ENCODE data around the gene AGBL5.

Gene AGBL5

DNA sequence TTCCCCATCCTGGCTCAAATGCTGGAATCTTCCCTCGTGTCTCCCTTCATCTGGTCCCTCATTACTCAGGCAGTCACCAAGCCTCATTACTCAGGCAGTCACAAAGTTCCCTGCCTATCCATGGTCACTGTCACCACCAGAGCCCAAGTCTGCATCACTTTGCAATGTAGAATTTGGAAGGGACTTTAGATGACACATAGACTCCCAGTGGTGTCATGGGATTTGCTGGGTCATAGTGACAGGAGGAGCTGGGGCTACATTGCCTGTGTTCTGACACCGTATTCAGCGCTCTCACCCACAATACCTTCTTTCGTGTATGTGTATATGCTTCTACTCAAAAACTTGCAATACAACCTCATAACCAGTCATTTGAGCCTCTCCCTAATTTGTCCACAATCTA is 24.9 kb downstream of the AGBL5 start:
- no peaks in the 10 kb centered on the region for H3K9me3 ChIP-seq (ENCODE audit: control insufficient read depth in 1 of 2, low read length in 2 of 2)
- H3K27ac ChIP-seq (ENCODE audit: low read depth, low read length), result no peak overlapping the region
- H3K9ac ChIP-seq (ENCODE audit: low read depth in 1 of 2, low read length in 2 of 2), result no peak overlapping the region
- no peaks in the 10 kb centered on the region for H3K27me3 ChIP-seq (ENCODE audit: control insufficient read depth in 1 of 2, insufficient read depth in 2 of 2, low read length in 2 of 2)
- H3K4me3 ChIP-seq (ENCODE audit: low read depth in 1 of 2, low read length in 2 of 2), result no peak overlapping the region
- peaks cover 25 to 39% of the 10 kb centered on the region in 2 donors for H3K4me1 ChIP-seq (ENCODE audit: control insufficient read depth in 1 of 2, insufficient read depth in 2 of 2, low read length in 2 of 2)
- H3K36me3 ChIP-seq (ENCODE audit: control insufficient read depth in 1 of 2, insufficient read depth in 2 of 2, low read length in 2 of 2), result no peaks in the 10 kb centered on the region

DNA sequence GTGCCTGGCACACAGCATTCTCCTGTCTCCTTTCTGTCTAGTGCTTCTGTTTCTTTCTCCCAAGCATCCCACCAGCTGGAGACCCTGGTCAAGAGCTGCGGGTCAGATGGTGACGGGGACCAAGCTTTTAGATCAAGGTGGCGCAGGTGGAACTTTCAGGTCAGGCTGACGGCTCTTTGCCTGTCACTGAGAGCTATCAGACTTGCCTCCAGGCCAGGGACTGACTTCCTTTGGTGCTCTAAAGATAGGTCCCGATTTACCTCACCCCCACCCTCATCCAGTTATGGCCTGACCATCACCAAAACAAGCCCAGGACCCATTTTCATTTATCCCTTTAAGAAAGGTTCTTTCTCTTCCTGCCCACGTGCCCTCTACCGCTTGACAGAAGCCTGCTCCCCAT is 25.8 kb downstream of the AGBL5 start:
- no peaks in the 10 kb centered on the region for H3K9me3 ChIP-seq (ENCODE audit: control insufficient read depth in 1 of 2, low read length in 2 of 2)
- H3K27me3 ChIP-seq (ENCODE audit: control insufficient read depth in 1 of 2, insufficient read depth in 2 of 2, low read length in 2 of 2), result no peaks in the 10 kb centered on the region
- H3K27ac ChIP-seq (ENCODE audit: low read depth, low read length), result no peak overlapping the region
- no peak overlapping the region for H3K9ac ChIP-seq (ENCODE audit: low read depth in 1 of 2, low read length in 2 of 2)
- no peaks in the 10 kb centered on the region for H3K36me3 ChIP-seq (ENCODE audit: control insufficient read depth in 1 of 2, insufficient read depth in 2 of 2, low read length in 2 of 2)
- peaks cover 30 to 44% of the 10 kb centered on the region in 2 donors for H3K4me1 ChIP-seq (ENCODE audit: control insufficient read depth in 1 of 2, insufficient read depth in 2 of 2, low read length in 2 of 2)
- H3K4me3 ChIP-seq (ENCODE audit: low read depth in 1 of 2, low read length in 2 of 2), result no peak overlapping the region

DNA sequence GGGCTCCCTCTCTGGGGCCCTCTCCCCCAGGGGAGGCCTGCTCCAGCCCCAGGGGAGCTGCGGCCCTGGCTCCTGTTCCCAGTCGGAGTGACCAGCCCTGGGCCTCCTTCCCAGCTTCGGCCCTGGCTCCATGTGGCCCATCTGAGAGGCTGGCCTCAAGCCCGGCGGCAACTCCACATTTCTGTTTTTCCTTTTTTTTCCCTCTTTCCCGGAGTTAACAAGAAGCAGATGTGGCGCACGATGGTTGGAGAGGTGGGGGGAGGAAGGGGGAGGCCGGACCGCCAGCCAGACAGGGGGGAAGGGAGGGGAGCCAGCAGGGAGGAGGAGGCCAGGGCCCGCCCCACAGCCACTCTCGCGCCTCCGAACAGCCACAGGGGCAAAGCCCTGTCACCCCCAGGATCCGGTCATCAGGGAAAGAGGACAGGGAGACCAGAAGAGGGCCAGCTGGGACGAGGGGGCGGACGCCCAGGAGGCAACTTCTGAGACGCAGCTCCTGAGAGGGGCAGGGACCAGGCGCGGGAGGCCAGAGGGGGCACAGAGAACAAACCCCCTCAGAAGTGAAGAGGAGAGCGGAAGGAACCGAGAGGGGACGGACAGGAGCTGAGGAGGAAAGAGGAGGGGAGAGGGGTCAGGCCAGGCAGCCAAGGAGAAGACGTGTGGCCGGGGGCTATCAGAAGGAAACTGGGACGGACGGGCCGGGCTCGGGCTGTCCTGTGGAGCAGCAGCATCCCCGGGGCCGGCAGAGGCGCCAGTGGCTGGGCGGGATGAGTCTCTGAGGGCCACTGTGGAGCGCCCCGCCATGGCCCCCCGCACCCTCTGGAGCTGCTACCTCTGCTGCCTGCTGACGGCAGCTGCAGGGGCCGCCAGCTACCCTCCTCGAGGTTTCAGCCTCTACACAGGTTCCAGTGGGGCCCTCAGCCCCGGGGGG is 27.1 kb downstream of the AGBL5 start, which contains the start of gene EMILIN1:
Gene EMILIN1 (plus strand): TSS at position 349 of the 928 bp plus-strand sequence. CDS start 451 bp downstream, at position 800.
- no peaks in the 10 kb centered on the region for H3K36me3 ChIP-seq (ENCODE audit: control insufficient read depth in 1 of 2, insufficient read depth in 2 of 2, low read length in 2 of 2)
- peaks cover 30 to 39% of the 10 kb centered on the region in 2 donors for H3K4me1 ChIP-seq (ENCODE audit: control insufficient read depth in 1 of 2, insufficient read depth in 2 of 2, low read length in 2 of 2)
- peak within 1 kb of the TSS; percentile 54 for H3K27ac ChIP-seq (ENCODE audit: low read depth, low read length)
- H3K4me3 ChIP-seq (ENCODE audit: low read depth in 1 of 2, low read length in 2 of 2), result peak within 1 kb of the TSS; percentile 55 to 57
- H3K9me3 ChIP-seq (ENCODE audit: control insufficient read depth in 1 of 2, low read length in 2 of 2), result no peaks in the 10 kb centered on the region
- no peaks in the 10 kb centered on the region for H3K27me3 ChIP-seq (ENCODE audit: control insufficient read depth in 1 of 2, insufficient read depth in 2 of 2, low read length in 2 of 2)
- H3K9ac ChIP-seq (ENCODE audit: low read depth in 1 of 2, low read length in 2 of 2), result peak within 1 kb of the TSS; percentile 43 to 57

DNA sequence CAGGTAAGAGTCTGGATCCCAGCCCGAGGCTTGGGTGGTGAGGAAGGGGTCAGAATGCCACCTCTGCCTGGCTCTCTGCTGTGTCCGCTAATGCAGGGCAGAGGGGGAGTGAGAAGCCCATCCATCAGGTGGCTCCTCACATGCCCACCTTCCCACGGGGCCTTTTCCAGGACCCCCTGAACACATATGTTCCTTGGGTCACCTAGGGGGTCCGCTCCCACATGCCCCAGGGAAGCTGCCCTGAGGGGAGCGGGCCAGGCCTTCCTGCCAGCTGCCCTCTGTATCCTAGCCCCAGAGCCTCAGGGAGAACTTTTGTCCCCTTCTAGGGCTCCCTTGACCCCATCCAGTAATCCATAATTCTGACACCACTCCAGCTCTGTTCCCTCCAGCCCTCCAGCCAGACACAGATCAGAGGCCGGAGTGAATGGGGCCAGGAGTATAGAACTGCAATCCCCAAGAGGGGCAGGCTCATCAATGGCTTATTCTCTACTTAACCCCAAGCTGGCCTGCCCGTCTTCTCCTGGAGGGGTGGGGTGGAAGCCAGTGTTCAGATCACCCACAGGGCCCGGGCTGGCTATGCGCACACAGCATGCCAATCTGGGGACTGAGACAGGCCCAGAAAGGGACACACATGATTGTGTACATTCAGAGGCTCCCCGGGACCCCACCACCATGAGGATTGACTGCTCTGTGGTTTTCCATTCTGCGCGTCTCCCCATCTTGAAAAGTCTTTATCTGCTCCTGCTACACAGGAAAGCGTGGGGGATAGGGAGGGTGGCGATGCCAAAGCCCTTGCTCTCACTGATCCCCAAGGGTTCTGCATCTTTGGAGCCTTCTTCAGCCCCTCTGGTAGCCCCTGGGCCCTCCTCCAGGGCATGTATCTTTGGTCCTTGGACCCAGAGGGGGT is 28.0 kb downstream of the AGBL5 start:
- Histone ChIP-seq H3K4me3 (ENCODE audit: low read depth in 1 of 2, low read length in 2 of 2) (peak overlapping the region; percentile 55 to 57), H3K36me3 (ENCODE audit: control insufficient read depth in 1 of 2, insufficient read depth in 2 of 2, low read length in 2 of 2) (no peaks in the 10 kb centered on the region), H3K27me3 (ENCODE audit: control insufficient read depth in 1 of 2, insufficient read depth in 2 of 2, low read length in 2 of 2) (no peaks in the 10 kb centered on the region), H3K9ac (ENCODE audit: low read depth in 1 of 2, low read length in 2 of 2) (peak overlapping the region; percentile 43 to 57), H3K27ac (ENCODE audit: low read depth, low read length) (peak overlapping the region; percentile 26), H3K4me1 (ENCODE audit: control insufficient read depth in 1 of 2, insufficient read depth in 2 of 2, low read length in 2 of 2) (peaks cover 30 to 36% of the 10 kb centered on the region in 2 donors), H3K9me3 (ENCODE audit: control insufficient read depth in 1 of 2, low read length in 2 of 2) (no peaks in the 10 kb centered on the region)

DNA sequence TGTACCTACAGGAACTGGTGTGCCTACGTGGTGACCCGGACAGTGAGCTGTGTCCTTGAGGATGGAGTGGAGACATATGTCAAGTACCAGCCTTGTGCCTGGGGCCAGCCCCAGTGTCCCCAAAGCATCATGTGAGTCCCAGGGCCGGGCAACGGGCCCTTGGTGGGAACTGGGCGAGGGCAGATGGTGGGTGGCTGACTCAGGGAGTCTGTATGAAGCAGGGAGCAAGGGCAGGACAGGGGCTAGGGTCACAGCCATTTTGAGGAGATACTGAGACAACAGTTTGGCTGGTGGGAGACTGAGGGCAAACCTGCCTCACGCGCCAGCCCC is 28.6 kb downstream of the AGBL5 start:
- no peaks in the 10 kb centered on the region for H3K36me3 ChIP-seq (ENCODE audit: control insufficient read depth in 1 of 2, insufficient read depth in 2 of 2, low read length in 2 of 2)
- peak overlapping the region; percentile 16 to 57 for H3K9ac ChIP-seq (ENCODE audit: low read depth in 1 of 2, low read length in 2 of 2)
- H3K27ac ChIP-seq (ENCODE audit: low read depth, low read length), result no peak overlapping the region
- H3K4me1 ChIP-seq (ENCODE audit: control insufficient read depth in 1 of 2, insufficient read depth in 2 of 2, low read length in 2 of 2), result peaks cover 25 to 35% of the 10 kb centered on the region in 2 donors
- no peaks in the 10 kb centered on the region for H3K27me3 ChIP-seq (ENCODE audit: control insufficient read depth in 1 of 2, insufficient read depth in 2 of 2, low read length in 2 of 2)
- peak overlapping the region; percentile 55 to 57 for H3K4me3 ChIP-seq (ENCODE audit: low read depth in 1 of 2, low read length in 2 of 2)
- H3K9me3 ChIP-seq (ENCODE audit: control insufficient read depth in 1 of 2, low read length in 2 of 2), result no peaks in the 10 kb centered on the region

DNA sequence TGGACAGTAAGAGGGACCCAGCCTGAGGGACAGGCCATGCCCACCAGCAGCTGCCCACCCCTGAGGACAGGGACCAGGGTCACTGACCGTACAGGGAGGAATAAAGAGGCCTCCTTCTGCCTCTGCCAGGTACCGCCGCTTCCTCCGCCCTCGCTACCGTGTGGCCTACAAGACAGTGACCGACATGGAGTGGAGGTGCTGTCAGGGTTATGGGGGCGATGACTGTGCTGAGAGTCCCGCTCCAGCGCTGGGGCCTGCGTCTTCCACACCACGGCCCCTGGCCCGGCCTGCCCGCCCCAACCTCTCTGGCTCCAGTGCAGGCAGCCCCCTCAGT is 29.1 kb downstream of the AGBL5 start:
- H3K9me3 ChIP-seq (ENCODE audit: control insufficient read depth in 1 of 2, low read length in 2 of 2), result no peaks in the 10 kb centered on the region
- H3K4me3 ChIP-seq (ENCODE audit: low read depth in 1 of 2, low read length in 2 of 2), result peak overlapping the region; percentile 55 to 57
- peak overlapping the region; percentile 16 to 33 for H3K9ac ChIP-seq (ENCODE audit: low read depth in 1 of 2, low read length in 2 of 2)
- H3K36me3 ChIP-seq (ENCODE audit: control insufficient read depth in 1 of 2, insufficient read depth in 2 of 2, low read length in 2 of 2), result no peaks in the 10 kb centered on the region
- H3K4me1 ChIP-seq (ENCODE audit: control insufficient read depth in 1 of 2, insufficient read depth in 2 of 2, low read length in 2 of 2), result peaks cover 27 to 39% of the 10 kb centered on the region in 2 donors
- H3K27me3 ChIP-seq (ENCODE audit: control insufficient read depth in 1 of 2, insufficient read depth in 2 of 2, low read length in 2 of 2), result no peaks in the 10 kb centered on the region
- peak overlapping the region; percentile 14 for H3K27ac ChIP-seq (ENCODE audit: low read depth, low read length)

DNA sequence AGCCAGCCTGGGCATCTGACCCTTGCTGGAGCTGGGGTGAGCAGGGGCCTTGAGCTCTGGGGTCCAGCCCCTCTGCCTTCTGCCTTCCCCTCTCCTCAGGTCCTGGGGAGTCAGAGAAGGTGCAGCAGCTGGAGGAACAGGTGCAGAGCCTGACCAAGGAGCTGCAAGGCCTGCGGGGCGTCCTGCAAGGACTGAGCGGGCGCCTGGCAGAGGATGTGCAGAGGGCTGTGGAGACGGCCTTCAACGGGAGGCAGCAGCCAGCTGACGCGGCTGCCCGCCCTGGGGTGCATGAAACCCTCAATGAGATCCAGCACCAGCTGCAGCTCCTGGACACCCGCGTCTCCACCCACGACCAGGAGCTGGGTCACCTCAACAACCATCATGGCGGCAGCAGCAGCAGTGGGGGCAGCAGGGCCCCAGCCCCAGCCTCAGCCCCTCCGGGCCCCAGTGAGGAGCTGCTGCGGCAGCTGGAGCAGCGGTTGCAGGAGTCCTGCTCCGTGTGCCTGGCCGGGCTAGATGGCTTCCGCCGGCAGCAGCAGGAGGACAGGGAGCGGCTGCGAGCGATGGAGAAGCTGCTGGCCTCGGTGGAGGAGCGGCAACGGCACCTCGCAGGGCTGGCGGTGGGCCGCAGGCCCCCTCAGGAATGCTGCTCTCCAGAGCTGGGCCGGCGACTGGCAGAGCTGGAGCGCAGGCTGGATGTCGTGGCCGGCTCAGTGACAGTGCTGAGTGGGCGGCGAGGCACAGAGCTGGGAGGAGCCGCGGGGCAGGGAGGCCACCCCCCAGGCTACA is 30.7 kb downstream of the AGBL5 start:
- Histone ChIP-seq H3K9ac (ENCODE audit: low read depth in 1 of 2, low read length in 2 of 2) (no peak overlapping the region), H3K27ac (ENCODE audit: low read depth, low read length) (no peak overlapping the region), H3K4me3 (ENCODE audit: low read depth in 1 of 2, low read length in 2 of 2) (peak overlapping the region in 1 of 2 donors; percentile 46), H3K9me3 (ENCODE audit: control insufficient read depth in 1 of 2, low read length in 2 of 2) (no peaks in the 10 kb centered on the region), H3K36me3 (ENCODE audit: control insufficient read depth in 1 of 2, insufficient read depth in 2 of 2, low read length in 2 of 2) (no peaks in the 10 kb centered on the region), H3K4me1 (ENCODE audit: control insufficient read depth in 1 of 2, insufficient read depth in 2 of 2, low read length in 2 of 2) (peaks cover 25 to 43% of the 10 kb centered on the region in 2 donors), H3K27me3 (ENCODE audit: control insufficient read depth in 1 of 2, insufficient read depth in 2 of 2, low read length in 2 of 2) (no peaks in the 10 kb centered on the region)

DNA sequence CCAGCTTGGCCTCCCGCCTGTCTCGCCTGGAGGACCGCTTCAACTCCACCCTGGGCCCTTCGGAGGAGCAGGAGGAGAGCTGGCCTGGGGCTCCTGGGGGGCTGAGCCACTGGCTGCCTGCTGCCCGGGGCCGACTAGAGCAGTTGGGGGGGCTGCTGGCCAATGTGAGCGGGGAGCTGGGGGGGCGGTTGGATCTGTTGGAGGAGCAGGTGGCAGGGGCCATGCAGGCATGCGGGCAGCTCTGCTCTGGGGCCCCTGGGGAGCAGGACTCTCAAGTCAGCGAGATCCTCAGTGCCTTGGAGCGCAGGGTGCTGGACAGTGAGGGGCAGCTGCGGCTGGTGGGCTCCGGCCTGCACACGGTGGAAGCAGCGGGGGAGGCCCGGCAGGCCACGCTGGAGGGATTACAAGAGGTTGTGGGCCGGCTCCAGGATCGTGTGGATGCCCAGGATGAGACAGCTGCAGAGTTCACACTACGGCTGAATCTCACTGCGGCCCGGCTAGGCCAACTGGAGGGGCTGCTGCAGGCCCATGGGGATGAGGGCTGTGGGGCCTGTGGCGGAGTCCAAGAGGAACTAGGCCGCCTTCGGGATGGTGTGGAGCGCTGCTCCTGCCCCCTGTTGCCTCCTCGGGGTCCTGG is 31.4 kb downstream of the AGBL5 start:
- Histone ChIP-seq H3K9ac (ENCODE audit: low read depth in 1 of 2, low read length in 2 of 2) (no peak overlapping the region), H3K4me1 (ENCODE audit: control insufficient read depth in 1 of 2, insufficient read depth in 2 of 2, low read length in 2 of 2) (peaks cover 25 to 47% of the 10 kb centered on the region in 2 donors), H3K36me3 (ENCODE audit: control insufficient read depth in 1 of 2, insufficient read depth in 2 of 2, low read length in 2 of 2) (no peaks in the 10 kb centered on the region), H3K9me3 (ENCODE audit: control insufficient read depth in 1 of 2, low read length in 2 of 2) (no peaks in the 10 kb centered on the region), H3K27me3 (ENCODE audit: control insufficient read depth in 1 of 2, insufficient read depth in 2 of 2, low read length in 2 of 2) (no peaks in the 10 kb centered on the region), H3K27ac (ENCODE audit: low read depth, low read length) (no peak overlapping the region), H3K4me3 (ENCODE audit: low read depth in 1 of 2, low read length in 2 of 2) (no peak overlapping the region)

DNA sequence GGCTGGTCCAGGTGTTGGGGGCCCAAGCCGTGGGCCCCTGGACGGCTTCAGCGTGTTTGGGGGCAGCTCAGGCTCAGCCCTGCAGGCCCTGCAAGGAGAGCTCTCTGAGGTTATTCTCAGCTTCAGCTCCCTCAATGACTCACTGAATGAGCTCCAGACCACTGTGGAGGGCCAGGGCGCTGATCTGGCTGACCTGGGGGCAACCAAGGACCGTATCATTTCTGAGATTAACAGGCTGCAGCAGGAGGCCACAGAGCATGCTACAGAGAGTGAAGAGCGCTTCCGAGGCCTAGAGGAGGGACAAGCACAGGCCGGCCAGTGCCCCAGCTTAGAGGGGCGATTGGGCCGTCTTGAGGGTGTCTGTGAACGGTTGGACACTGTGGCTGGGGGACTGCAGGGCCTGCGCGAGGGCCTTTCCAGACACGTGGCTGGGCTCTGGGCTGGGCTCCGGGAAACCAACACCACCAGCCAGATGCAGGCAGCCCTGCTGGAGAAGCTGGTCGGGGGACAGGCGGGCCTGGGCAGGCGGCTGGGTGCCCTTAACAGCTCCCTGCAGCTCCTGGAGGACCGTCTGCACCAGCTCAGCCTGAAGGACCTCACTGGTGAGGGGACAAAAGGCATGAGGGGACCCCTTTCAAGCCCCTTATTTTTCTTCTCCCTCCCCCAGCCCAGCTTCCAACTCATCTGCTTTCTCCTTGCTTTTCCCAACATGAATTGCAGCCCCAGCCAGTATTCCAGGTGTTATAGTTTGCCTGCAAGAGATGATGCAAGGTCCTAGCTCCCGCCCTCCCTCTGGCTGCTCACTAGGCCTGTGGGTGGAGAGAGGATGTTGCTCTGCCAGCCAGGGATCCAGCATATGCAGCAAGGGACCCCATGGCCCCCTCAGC is 32.2 kb downstream of the AGBL5 start:
- no peaks in the 10 kb centered on the region for H3K9me3 ChIP-seq (ENCODE audit: control insufficient read depth in 1 of 2, low read length in 2 of 2)
- H3K9ac ChIP-seq (ENCODE audit: low read depth in 1 of 2, low read length in 2 of 2), result no peak overlapping the region
- H3K27ac ChIP-seq (ENCODE audit: low read depth, low read length), result no peak overlapping the region
- H3K4me1 ChIP-seq (ENCODE audit: control insufficient read depth in 1 of 2, insufficient read depth in 2 of 2, low read length in 2 of 2), result peaks cover 26 to 46% of the 10 kb centered on the region in 2 donors
- H3K36me3 ChIP-seq (ENCODE audit: control insufficient read depth in 1 of 2, insufficient read depth in 2 of 2, low read length in 2 of 2), result no peaks in the 10 kb centered on the region
- H3K4me3 ChIP-seq (ENCODE audit: low read depth in 1 of 2, low read length in 2 of 2), result no peak overlapping the region
- no peaks in the 10 kb centered on the region for H3K27me3 ChIP-seq (ENCODE audit: control insufficient read depth in 1 of 2, insufficient read depth in 2 of 2, low read length in 2 of 2)
